Measurements from ENCODE around the gene AHNAK2.
"Not testable (repeated sequence)": the region's sequence is repeated elsewhere in the genome, so short reads cannot be mapped to it uniquely, and the experiment has no call there.

The AHNAK2 gene

GRCh38 chr14:104950021-104950420, 28.2 kb downstream of the AHNAK2 start:
- DNase-seq = no peak

GRCh38 chr14:104949406-104949955, 28.7 kb downstream of the AHNAK2 start:
- DNase-seq = not testable (repeated sequence)

GRCh38 chr14:104948736-104949031, 29.5 kb downstream of the AHNAK2 start:
- no peak for DNase-seq

- DNase-seq = not testable (repeated sequence)
These were observed 30.1 kb downstream of the AHNAK2 start for GRCh38 chr14:104947881-104948735.

GRCh38 chr14:104947201-104947600, 31.0 kb downstream of the AHNAK2 start:
- DNase-seq = not testable (repeated sequence)

- not testable (repeated sequence) for DNase-seq
These were observed 31.9 kb downstream of the AHNAK2 start for GRCh38 chr14:104945986-104946965.

- DNase-seq = not testable (repeated sequence)
These were observed 32.9 kb downstream of the AHNAK2 start for GRCh38 chr14:104945266-104945665.

GRCh38 chr14:104944436-104945205, 33.6 kb downstream of the AHNAK2 start:
- DNase-seq = not testable (repeated sequence)

GRCh38 chr14:104944016-104944308, 34.2 kb downstream of the AHNAK2 start:
- not testable (repeated sequence) for DNase-seq

GRCh38 chr14:104943216-104944015, 34.8 kb downstream of the AHNAK2 start:
- DNase-seq = not testable (repeated sequence)

- DNase-seq = no peak
These were observed 35.6 kb downstream of the AHNAK2 start for GRCh38 chr14:104942586-104942985.

GRCh38 chr14:104941508-104942365, 36.4 kb downstream of the AHNAK2 start:
- DNase-seq = no peak

- no peak for DNase-seq
These were observed 37.5 kb downstream of the AHNAK2 start for GRCh38 chr14:104940526-104941150.

GRCh38 chr14:104939666-104940410, 38.3 kb downstream of the AHNAK2 start:
- no peak for DNase-seq

- no peak for DNase-seq
These were observed 39.2 kb downstream of the AHNAK2 start for GRCh38 chr14:104938960-104939359.

GRCh38 chr14:104938436-104938835, 39.7 kb downstream of the AHNAK2 start:
- DNase-seq = no peak

- DNase-seq = no peak
These were observed 40.3 kb downstream of the AHNAK2 start for GRCh38 chr14:104937694-104938365.

GRCh38 chr14:104937161-104937560, 41.0 kb downstream of the AHNAK2 start:
- no peak for DNase-seq
